Kidney epithelial cell (primary cell): ENCODE data around the gene ARHGAP4. TPM values are rescaled to one million over a fixed set of nuclear protein-coding genes. Genes with fewer than 3 reads are reported as not detected.

Source experiments
- DNase-seq: peaks from one replicate; pipeline ENCODE4 v3.0.0-alpha.2; 2010; ENCODE audit warnings: low read depth
- H3K27me3 ChIP-seq: 2 replicates; pipeline ENCODE4 v1.6.0; 2011; ENCODE audit warnings: low read length; ENCODE audit not compliant: control insufficient read depth, insufficient read depth
- H3K36me3 ChIP-seq: 2 replicates; pipeline ENCODE4 v1.5.1; 2011; ENCODE audit warnings: low read length; ENCODE audit not compliant: control insufficient read depth, insufficient read depth
- H3K4me3 ChIP-seq: 2 replicates; pipeline ENCODE4 v1.5.1; 2011; ENCODE audit warnings: low read depth, mild to moderate bottlenecking, control low read depth, low read length
- total RNA-seq: library from RNA; depleted of rRNA; stranded (reverse); fragments of >200 nt; gene quantifications from 2 replicates; pipeline ENCODE4 v1.2.3, GENCODE V29; 2015
- TF ChIP-seq, protein P1 (sequence below): IDR thresholded peaks from 2 replicates; pipeline ENCODE4 v1.5.1; 2011; ENCODE audit warnings: mild to moderate bottlenecking, moderate library complexity, low read length, control low read depth, inconsistent platforms; ENCODE audit not compliant: insufficient read depth, poor library complexity, severe bottlenecking

ARHGAP4 gene
- total RNA-seq, 1 donor from 2014 or later, result 12.7 TPM

DNA sequence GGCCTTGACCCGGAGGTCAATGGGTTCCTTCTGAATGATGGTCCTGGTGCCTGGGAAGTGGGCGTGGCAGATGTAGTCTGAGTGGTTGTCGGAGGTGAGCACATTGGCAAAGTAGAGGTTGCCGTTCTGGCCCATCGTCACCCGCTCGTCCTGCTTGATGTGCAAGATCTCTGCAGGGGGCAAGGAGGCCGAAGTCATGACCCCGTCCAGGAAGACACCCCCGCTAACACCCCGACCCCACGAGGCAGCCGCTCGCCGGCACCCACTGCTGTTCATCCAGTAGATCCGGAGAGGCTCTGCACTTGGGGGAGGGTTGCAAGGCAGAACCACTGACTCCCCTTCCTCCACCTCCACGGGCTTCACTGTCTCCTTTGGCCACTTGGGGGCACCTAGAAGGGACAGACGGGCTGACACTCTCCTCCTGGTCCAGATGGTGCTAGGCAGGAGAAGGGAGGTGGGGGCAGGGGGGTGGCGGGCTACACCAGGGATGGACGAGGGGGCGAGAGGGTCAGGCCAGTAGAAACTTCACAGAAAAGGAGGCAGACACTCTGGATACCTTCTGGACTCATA is 55.2 kb downstream of the ARHGAP4 start:
- Histone ChIP-seq H3K36me3 (peaks cover 1% of the 10 kb centered on the region), H3K27me3 (no peaks in the 10 kb centered on the region), H3K4me3 (no peak overlapping the region)
- DNase-seq, result no peak
- TF ChIP-seq, protein P1, sequence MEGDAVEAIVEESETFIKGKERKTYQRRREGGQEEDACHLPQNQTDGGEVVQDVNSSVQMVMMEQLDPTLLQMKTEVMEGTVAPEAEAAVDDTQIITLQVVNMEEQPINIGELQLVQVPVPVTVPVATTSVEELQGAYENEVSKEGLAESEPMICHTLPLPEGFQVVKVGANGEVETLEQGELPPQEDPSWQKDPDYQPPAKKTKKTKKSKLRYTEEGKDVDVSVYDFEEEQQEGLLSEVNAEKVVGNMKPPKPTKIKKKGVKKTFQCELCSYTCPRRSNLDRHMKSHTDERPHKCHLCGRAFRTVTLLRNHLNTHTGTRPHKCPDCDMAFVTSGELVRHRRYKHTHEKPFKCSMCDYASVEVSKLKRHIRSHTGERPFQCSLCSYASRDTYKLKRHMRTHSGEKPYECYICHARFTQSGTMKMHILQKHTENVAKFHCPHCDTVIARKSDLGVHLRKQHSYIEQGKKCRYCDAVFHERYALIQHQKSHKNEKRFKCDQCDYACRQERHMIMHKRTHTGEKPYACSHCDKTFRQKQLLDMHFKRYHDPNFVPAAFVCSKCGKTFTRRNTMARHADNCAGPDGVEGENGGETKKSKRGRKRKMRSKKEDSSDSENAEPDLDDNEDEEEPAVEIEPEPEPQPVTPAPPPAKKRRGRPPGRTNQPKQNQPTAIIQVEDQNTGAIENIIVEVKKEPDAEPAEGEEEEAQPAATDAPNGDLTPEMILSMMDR, result no peak

- Histone ChIP-seq H3K36me3 (peaks cover 1% of the 10 kb centered on the region), H3K27me3 (no peaks in the 10 kb centered on the region), H3K4me3 (no peak overlapping the region)
- TF ChIP-seq, protein P1, result no peak
- no peak for DNase-seq
Measured at GRCh38 chrX:153870288-153870690, 55.8 kb downstream of the ARHGAP4 start.

DNA sequence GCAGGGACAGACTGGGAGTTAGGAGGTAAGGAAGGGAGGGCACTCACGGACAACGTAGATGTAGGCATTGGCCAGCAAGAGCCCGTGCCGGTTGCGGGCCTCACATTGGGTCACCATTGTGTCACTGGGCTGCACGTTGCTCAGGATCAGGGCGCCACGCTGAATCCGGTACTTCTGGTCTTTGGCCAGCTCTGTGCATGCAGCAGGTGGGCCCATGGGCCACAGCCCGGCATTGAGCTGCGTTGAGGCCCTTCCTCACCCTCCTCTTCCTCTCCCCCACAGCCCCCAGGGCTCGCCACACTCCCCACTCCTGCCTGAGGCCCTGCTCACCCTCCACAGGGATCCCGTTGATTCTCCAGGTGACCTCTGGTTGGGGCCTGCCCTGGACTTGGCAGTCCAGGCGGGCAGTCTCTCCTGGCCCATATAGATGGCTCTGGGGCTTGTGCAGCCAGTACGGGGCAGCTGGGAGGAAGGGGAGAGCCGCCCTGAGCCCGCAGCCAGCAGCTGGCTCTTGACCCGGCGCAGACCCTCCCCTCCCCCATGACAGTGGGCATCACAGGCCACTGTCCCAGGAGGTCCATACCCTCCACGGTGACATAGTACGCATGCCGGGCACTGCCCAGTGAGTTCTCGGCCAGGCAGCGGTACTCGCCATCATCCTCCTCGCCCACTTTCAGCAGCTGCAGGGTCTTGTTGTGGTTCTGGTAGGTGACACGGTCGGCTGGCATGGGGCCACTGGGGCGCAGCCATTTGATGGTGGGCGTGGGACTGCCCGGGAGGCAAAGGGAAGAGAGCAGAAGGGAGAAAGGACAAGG is 56.4 kb downstream of the ARHGAP4 start:
- Histone ChIP-seq H3K27me3 (no peaks in the 10 kb centered on the region), H3K36me3 (peaks cover 1% of the 10 kb centered on the region), H3K4me3 (no peak overlapping the region)
- TF ChIP-seq, protein P1, result no peak
- no peak for DNase-seq

DNA sequence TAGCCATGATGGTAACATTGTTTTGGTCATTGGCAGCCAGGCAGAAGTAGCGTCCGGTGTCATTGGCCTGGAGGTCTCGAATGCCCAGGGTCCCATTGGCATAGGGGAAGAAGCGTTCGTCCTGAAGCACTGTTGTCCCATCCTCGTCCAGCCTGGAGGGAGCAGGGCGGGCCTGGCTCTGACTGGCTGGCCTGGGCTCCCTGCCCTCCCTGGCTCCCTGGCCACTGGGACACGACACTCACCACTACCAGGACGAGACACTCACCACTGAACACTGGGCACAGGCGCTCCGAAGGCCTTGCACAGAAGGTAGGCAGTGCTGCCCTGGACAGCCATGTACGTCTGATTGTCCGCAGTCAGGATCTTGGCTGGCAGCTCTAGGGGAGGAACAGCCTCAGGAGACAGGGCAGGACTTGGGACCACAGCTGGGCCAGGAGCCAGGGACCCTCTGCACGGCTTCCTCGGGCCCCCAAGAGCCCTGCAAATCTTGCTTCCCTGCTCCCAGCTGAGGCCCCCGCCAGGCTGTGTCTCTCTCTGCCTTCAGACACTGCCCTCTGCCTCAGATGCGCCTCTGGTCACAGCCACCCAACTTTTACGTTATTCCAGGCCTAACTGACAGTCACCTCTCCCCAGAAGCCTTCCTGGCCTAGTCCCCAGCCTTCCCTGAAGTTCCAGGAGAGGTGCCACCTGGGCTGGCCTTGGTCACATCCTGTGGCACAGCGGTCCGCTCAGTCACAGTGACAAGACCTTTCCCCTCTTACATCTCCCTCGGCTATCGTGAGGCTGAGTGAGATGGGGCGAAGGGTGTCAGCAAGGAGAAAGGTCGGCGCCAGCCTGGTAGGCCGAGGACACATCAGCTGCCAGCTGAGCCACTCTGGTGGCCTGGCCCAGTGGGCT is 57.2 kb downstream of the ARHGAP4 start:
- TF ChIP-seq, protein P1, result no peak
- H3K36me3 ChIP-seq, result peaks cover 1% of the 10 kb centered on the region
- DNase-seq, result no peak
- H3K27me3 ChIP-seq, result no peaks in the 10 kb centered on the region
- no peak overlapping the region for H3K4me3 ChIP-seq

DNA sequence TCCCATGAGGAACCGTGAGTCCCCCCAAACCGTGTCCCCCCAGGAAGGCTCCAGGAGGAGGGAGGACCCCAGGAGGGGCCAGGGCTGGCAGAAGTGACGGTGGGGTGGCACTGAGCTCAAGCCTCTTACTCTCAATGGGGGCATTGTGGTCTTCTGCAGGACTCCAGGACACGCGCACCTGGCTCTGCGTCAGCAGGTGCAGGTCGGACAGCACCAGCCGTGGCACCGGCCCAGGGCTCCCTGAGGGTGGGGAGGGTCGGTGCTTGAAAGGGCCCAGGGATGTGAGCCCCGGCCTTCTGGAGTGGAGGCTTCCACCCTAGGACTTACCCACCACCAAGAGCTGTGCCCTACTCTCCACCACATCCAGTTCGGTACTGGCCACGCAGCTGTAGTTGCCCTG is 58.4 kb downstream of the ARHGAP4 start:
- no peak overlapping the region for H3K4me3 ChIP-seq
- TF ChIP-seq, protein P1, result no peak
- no peaks in the 10 kb centered on the region for H3K27me3 ChIP-seq
- DNase-seq, result no peak
- peaks cover 1% of the 10 kb centered on the region for H3K36me3 ChIP-seq
